ENCODE measurements around the gene DAGLA.
"Not testable (repeated sequence)": the region's sequence is repeated elsewhere in the genome, so short reads cannot be mapped to it uniquely, and the experiment has no call there.

DAGLA gene

GRCh38 chr11:61666684-61667297 is 13.4 kb upstream of the DAGLA start:
- no peak for DNase-seq

- DNase-seq: no peak
Measured at GRCh38 chr11:61667684-61668305, 12.4 kb upstream of the DAGLA start.

GRCh38 chr11:61669417-61669816 is 10.8 kb upstream of the DAGLA start:
- DNase-seq: no peak

DNA sequence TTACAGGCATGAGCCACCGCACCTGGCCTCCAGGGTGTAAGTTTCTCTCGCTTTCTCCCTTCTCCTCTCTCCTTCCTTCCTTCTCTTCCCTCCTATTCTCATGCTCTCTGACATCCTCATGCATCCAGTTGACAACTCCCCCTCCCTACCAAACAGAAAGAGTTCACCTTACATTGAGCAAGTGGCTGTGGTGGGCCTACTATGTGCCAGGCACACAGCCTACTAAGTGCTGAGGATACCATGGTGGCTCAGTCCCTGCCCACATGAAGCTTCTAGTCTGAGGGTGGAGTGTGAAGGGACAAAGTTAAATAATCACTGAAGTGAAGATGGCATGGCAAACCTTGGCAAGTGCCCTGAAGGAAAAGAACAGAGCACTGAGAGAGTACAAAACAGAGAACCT is 9.6 kb upstream of the DAGLA start:
- no peak for DNase-seq

DNA sequence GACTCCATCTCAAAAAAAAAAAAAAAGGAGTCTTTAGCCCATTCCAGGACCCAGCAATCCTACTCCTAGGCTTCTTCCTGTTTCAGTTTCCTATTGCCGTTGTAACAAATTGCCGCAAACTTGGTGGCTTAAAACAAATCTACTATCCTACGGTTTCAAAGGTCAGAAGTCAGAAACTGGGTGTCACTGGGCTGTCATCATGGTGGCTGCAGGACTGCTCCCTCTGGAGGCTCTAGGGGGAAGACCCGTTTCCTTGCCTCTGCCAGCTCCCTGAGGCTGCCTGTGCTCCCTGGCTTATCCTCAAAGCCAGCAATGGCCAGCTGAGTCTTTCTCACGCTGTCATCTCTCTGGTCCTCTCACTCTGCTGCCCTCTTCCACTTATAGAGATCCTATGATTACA is 8.7 kb upstream of the DAGLA start:
- DNase-seq: no peak

- DNase-seq: not testable (repeated sequence)
Measured at GRCh38 chr11:61673946-61674467, 6.2 kb upstream of the DAGLA start.

DNA sequence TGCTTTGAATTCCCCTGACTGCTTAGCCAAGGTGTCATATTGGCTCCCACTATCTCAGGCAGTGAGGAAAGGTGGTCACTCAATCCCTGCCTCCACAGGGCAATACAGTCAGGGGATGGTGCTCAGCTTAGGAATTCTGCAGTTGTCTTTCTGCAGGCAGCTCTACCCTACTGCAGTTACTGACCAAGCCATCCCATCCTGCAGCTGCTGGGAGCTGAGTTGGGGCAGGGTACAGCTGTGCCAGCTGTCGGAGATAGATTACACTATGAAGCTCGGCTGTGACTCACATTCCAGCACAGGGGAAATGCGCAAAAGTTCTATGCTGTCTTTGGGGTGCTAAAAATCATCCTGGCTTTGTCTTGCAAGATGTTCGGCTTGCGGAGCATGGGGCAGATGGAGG is 4.4 kb upstream of the DAGLA start:
- no peak for DNase-seq

GRCh38 chr11:61679296-61679695 is 895 bp upstream of the DAGLA start:
- no peak for DNase-seq

GRCh38 chr11:61680622-61681221 is 531 bp downstream of the DAGLA start:
- DNase-seq: no peak

DNA sequence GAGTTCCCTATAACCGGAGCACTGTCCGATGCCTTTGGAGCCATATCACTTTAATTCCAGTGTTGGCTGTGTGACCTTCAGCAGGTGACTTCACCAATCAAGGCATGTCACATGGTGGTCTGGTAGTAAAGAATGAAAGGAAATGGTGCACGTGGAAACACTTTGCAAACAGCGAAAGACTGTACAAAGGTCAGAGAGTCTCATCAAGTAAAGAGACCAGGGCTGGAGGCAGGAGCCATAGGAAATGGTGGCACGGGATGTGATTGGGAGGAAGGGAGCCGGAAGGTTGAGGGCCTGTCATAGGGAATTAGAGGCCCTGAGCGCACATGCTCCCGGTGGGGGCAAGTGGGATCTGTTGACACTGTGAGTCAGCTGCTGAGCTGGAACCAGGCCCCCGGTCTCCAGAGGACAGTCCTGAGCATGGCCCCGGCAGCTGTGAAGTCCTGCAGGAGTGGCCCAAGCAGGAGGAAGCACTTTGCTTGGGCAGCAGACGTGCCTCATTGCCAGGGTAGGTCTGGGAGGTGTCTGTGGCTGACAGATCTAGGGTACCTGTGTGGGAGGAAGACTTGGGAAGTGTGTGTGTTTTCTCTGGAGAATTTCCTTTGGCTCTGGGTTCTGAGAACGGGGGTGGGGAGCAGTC is 2.0 kb downstream of the DAGLA start:
- no peak for DNase-seq

- no peak for DNase-seq
Measured at GRCh38 chr11:61682906-61683675, 2.9 kb downstream of the DAGLA start.

DNA sequence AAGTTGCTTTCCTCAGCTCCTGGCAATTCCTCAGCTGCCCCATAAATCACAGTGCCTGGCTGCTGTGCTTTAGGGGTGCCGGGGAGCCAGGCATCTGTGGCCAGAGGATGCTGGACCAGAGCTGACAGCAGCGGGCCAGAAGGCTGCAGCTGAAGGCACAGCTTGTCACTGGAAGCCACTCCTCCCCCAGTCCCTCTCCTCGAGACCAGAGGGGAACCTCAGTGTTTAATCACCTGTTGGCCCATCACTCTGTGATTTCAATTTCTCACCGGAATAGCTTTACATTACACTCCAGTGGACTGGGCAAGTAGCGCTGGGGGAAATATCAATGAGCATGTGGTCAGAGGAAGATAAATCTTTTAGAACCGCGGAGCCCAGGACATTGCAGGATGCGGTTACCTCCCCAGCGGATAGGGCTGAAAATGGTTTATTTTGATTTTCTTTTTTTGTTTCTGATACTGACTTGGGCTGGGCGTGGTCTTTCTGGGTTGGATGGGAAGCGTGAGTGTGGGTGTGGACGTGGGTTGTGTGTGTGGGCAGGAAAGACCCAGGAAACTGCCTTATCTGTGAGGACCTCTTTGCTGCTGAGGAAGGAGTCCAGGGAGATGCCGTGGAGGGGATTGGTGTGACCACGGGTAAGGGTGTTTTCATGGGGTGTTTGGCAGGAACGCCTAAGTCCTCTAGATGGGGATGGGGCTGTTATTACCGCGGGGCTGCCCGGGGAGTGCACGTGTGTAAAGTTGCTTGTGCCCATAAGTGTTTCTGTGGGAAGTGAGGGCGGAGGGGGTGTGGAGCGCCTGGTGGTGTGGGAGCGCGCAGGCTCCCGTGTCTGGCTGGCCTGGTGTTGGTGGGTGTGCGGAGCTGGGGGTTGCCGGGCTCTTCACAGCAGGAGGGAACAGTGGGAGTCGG is 4.0 kb downstream of the DAGLA start:
- no peak for DNase-seq

DNA sequence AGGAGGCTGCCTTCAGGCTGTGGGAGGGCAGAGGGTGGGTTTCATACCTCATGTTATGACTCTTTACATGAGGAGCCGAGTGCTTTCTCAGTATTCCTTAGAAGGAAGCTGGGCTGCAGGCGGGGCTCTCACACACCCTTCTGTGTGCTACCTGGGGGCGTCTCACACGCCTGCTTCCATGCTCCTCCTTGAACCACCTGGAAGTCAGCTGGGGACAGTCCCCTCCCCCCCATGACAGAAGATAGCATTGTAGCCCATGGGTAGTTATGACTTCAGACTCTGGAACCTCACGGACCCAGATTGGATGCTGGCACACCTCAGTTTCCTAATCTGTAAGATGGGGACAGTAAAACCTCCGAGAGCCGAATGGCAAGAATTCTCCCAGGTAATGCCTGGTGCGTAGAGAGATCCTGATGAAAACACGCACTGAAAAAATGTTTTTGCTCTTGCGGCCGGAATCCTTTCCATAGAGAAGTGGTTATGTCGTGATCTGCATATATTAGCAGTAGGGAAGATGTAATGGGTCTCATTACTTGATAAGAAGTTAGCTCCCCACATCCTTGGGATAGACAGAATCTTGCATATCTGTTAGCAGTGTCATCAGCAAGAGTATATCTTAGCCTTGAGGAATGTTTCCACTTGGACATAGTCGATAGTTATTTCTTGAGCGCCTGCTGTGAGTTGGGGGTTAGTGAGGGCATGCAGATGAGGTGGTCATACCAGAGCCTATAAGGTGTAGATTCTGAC is 4.9 kb downstream of the DAGLA start:
- no peak for DNase-seq

DNA sequence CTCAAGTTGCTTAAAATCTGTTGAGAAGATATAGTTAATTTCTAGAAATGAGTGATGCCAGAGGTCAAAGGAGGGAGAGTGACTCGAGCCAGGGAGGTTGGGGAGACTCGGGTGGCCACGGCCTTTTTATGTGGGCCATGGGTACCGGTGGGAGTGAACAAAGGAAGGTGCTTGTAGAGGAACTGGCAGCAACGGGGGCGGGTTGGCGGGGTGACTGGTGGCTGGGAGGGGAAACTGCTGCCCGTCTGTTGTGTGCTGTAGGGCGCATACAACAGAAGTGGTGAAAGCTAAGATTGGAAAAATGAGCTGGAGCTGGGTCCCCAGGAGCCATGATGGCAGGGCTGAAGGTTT is 5.4 kb downstream of the DAGLA start:
- no peak for DNase-seq

DNA sequence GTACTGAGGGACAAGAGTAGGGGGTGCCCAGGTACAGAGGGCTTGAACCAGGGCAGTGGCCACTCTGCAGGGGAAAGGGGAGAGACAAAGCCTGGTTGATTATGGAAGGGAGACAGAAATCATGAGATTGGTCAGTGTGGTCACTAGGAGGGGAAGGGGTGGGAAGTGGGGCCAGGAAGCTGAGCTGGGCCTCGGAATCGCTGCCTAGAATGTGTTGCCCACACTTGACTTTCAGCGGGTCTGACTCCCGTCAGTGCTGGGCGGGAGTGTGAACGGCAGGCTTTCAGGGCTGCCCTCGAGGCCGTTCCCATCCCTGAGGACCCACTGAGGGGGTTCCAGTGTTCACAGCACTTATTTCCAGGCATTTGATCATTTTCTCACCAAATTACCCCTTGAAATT is 5.9 kb downstream of the DAGLA start:
- no peak for DNase-seq

- DNase-seq: no peak
Measured at GRCh38 chr11:61686469-61686868, 6.3 kb downstream of the DAGLA start.

- DNase-seq: no peak
Measured at GRCh38 chr11:61687420-61687819, 7.2 kb downstream of the DAGLA start.

DNA sequence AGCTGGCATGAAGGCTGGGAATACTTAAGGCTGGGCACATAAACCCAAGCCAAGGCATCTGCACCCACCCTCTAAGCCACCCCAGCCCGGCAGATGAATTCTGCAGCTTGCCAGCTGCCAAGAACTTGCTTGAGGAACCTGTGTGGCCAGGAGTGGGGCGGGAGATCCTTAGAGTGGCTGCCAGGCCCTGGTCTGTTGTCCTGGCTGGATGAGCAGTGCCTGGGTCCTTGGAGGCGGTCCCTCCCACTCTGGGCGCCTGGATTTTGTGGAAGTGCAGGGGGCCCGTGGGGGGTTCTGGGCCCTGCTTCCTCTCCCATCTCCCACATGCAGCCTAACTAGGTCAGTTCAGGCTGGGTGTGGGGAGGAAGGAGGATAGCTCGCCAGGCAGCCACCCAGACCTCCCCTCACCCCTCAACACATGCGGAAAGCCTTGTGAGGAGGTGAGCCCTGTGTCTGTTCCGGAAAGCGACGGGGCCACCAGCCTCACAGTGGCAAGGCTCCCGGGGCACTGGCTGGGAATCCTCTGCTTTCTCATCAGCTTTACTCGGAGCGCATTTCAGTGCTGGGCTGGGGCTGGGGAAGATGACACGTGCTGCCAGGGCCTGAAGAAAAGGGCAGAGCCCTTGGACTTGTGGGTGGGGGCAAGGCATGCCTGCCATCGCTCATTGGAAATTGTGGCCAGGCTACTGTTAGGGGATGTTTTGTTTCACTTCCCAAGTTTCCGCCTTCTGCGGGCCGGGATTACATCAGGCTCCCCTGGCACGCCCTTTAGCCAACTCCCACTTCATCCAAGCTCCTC is 8.4 kb downstream of the DAGLA start:
- DNase-seq: no peak

GRCh38 chr11:61689164-61689496 is 8.9 kb downstream of the DAGLA start:
- DNase-seq: no peak

GRCh38 chr11:61690706-61691379 is 10.7 kb downstream of the DAGLA start:
- DNase-seq: peak; percentile 34

All from NCI-H1694 (cell line).